HG03280 (cell line): ENCODE data around the gene FLCN.

ENCODE experiments used
- ATAC-seq: cut with Tn5 transposase; IDR thresholded peaks from one replicate; pipeline ENCODE4 v1.9.1; 2021; ENCODE audit warnings: mild to moderate bottlenecking, moderate library complexity; ENCODE audit not compliant: unreplicated experiment

Gene FLCN

GRCh38 chr17:17170346-17170985 lies 66.5 kb downstream of the FLCN start:
- ATAC-seq, result no peak

- ATAC-seq, result no peak
Measured at GRCh38 chr17:17169396-17169795, 67.6 kb downstream of the FLCN start.

GRCh38 chr17:17168401-17168800 lies 68.6 kb downstream of the FLCN start:
- no peak for ATAC-seq

- ATAC-seq, result no peak
Measured at GRCh38 chr17:17167986-17168385, 69.0 kb downstream of the FLCN start.

- ATAC-seq, result no peak
Measured at GRCh38 chr17:17167356-17167755, 69.6 kb downstream of the FLCN start.

- ATAC-seq, result no peak
Measured at GRCh38 chr17:17166446-17166845, 70.5 kb downstream of the FLCN start.

GRCh38 chr17:17165666-17166308 lies 71.2 kb downstream of the FLCN start:
- no peak for ATAC-seq

- ATAC-seq, result no peak
Measured at GRCh38 chr17:17164676-17165075, 72.3 kb downstream of the FLCN start.

- ATAC-seq, result no peak
Measured at GRCh38 chr17:17164156-17164555, 72.8 kb downstream of the FLCN start.
